HG02840 (cell line): ENCODE results near the gene HSD17B8.
"Not testable (repeated sequence)": the region's sequence is repeated elsewhere in the genome, so short reads cannot be mapped to it uniquely, and the experiment has no call there.

ENCODE experiments used
- ATAC-seq: cut with Tn5 transposase; IDR thresholded peaks from one replicate; pipeline ENCODE4 v1.9.1; 2021; ENCODE audit warnings: mild to moderate bottlenecking, moderate library complexity, moderate number of reproducible peaks; ENCODE audit not compliant: unreplicated experiment, low FRiP score

The HSD17B8 gene

GRCh38 chr6:33204165-33204414, 365 bp upstream of the HSD17B8 start:
- ATAC-seq = no peak

DNA sequence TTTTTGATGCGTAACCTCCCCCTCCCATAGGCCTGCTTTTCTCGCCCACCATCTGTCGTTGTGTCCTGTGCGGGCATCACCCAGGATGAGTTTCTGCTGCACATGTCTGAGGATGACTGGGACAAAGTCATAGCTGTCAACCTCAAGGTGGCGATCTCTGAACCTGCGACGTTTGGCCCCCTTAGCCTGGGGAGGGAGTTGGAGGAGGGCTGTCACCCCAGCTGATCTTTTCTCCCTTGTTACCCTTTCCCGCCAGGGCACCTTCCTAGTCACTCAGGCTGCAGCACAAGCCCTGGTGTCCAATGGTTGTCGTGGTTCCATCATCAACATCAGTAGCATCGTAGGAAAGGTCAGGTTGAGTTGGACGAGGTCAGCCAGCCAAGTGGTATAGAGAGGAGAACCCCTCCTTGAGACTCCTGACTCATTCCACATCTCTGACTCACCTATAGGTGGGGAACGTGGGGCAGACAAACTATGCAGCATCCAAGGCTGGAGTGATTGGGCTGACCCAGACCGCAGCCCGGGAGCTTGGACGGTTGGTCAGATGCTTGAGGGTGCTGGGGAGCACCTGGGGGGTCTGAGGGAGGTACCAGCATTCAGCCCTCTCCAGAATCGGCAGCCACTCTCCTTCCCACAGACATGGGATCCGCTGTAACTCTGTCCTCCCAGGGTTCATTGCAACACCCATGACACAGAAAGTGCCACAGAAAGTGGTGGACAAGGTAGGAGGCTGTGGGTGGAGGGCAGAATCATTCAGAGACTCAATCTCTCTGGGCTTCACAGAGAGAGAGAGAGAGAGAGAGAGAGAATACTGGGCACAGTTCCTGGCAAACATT, 954 bp downstream of the HSD17B8 start:
- no peak for ATAC-seq

DNA sequence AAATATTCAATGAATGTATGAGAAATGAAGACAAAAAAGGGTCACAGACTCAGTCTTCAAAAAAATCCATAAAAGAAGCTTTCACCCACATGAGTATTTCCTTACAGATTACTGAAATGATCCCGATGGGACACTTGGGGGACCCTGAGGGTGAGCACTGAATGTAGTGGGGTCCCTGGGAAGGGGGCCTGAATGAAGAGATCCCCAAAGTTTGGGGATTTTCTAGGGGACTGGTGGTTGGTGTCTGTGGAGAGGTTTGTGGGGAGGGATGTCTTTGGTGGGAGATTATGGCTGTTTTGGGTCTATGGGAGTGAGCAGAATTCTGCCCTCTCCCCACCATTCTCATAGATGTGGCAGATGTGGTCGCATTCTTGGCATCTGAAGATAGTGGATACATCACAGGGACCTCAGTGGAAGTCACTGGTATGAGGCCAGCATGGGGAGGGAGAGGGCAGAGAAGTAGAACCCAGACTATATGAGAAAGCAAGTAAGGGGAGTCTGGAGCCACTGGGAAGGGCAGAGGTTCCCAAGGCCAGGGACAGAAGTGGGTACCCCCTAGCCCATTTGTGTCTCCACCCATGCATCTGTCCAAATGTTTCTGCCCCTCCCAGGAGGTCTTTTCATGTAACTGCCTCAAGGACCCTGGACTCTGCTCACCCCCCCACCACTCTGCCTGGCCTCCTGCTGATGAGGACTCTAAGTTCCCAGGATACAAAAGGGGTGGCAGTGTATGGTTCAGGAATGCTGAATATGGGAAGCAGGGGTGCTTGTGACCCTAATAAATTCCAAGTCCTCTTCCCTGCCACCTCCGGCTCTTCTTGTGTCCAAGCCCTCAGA, 1.8 kb downstream of the HSD17B8 start:
- ATAC-seq = no peak

DNA sequence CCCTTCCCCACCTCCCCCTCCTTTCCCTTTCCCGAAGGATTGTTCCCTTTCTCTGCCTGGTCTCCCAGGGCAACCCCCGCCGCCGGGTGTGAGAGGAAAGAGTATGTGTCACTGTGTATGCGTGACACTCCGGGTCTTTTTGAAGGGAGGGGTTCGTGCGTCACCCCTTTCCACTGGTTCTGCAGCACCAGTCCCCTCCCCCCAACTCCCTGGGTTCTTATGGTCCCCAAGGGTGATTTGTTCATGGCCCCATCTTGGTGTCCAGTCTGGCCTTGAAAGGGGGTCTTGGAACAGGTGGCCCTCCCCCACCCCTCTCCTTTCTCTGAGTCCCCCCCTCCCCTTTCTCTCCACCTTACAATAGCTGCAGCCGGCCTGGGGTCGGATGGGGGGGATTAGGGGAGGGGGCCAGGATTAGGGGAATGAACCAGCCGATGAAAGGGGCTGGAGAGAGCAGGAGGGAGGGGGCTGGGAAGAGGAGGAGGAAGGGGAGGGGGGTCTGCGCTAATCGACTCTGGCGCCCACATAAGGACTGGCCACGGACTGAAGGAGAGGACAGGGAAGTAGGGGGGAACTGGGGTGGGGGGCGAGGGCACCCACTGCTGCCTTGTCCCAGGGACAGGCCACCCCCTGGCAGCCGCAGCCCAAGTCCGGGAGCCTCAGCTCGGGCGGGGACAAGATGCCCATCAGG, 2.6 kb downstream of the HSD17B8 start:
- no peak for ATAC-seq

DNA sequence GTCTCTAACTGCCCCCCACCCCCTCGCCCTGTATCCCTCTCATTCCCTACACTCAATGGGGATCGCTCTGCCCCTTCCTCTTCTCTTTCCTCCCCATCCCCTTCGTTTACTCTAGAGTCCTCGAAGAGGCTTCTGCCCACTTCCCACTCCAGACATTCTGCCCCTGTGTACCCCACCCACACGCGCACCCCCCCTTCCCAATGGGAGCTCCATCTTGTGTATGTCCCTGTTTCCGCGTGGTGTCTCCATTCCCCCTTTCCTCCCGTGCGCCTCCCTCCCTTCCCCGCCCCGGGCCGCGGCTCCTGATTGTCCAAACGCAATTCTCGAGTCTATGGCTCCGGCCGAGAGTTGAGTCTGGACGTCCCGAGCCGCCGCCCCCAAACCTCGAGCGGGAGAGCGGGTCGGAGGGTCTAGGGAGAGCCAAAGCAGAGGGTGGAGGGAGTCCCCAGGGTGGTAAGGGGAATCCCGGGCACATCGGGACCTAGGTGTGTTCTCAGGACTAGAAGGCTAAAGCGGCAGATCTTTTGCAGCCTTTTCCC, 3.2 kb downstream of the HSD17B8 start:
- ATAC-seq = no peak

- peak; percentile 51 for ATAC-seq
Measured at GRCh38 chr6:33208091-33208967, 3.9 kb downstream of the HSD17B8 start, which contains the start of gene RING1. Gene RING1, plus strand, starts transcription at chr6:33208500. Its CDS starts 323 bp downstream, at chr6:33208823.

DNA sequence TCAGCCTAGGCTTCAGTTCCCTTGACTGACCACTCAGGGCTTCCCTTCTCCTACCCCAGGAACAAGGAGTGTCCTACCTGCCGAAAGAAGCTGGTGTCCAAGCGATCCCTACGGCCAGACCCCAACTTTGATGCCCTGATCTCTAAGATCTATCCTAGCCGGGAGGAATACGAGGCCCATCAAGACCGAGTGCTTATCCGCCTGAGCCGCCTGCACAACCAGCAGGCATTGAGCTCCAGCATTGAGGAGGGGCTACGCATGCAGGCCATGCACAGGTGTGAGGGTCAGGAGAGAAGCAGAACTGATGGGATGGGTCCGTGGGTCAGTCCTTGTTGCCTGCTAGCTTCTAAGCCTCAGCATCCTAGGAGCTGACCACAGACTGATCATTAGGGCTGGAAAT, 5.4 kb downstream of the HSD17B8 start:
- no peak for ATAC-seq

DNA sequence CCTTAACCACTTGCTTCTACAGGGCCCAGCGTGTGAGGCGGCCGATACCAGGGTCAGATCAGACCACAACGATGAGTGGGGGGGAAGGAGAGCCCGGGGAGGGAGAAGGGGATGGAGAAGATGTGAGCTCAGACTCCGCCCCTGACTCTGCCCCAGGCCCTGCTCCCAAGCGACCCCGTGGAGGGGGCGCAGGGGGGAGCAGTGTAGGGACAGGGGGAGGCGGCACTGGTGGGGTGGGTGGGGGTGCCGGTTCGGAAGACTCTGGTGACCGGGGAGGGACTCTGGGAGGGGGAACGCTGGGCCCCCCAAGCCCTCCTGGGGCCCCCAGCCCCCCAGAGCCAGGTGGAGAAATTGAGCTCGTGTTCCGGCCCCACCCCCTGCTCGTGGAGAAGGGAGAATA, 6.7 kb downstream of the HSD17B8 start:
- ATAC-seq = no peak

DNA sequence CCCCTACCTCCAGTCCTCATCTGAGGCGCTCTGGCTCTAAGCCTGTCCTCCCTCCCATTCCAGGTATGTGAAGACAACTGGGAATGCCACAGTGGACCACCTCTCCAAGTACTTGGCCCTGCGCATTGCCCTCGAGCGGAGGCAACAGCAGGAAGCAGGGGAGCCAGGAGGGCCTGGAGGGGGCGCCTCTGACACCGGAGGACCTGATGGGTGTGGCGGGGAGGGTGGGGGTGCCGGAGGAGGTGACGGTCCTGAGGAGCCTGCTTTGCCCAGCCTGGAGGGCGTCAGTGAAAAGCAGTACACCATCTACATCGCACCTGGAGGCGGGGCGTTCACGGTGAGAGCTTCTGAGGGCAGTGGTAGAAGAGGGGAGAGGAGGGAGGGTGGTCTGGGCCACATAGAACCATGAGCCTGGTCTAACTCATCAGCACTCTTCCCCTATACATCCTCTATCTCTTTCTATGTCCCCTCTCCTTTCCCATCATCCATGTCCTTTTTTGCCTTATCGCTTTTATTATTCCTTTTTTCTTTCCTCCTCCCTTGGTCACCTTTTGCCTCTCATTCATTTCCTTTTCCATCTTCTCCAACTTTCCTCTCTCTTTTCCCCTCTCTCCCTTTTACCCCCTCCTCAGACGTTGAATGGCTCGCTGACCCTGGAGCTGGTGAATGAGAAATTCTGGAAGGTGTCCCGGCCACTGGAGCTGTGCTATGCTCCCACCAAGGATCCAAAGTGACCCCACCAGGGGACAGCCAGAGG, 7.4 kb downstream of the HSD17B8 start:
- no peak for ATAC-seq

DNA sequence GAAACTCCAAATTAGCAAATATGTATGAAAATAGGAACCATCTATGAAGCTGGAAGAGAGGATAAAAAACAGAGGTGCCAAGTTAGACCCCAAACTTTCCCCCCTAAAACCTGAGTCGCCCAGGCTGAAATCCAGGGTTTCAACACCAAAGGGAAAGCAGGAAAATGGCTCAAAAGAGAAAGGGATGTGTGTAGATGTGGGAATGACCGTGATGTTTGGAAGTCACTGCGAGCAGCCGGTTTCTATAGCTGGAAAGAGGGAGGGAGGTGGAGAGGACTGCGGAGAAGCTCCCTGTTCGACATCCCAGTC, 8.4 kb downstream of the HSD17B8 start:
- ATAC-seq = no peak

GRCh38 chr6:33213166-33213988, 8.9 kb downstream of the HSD17B8 start:
- no peak for ATAC-seq

DNA sequence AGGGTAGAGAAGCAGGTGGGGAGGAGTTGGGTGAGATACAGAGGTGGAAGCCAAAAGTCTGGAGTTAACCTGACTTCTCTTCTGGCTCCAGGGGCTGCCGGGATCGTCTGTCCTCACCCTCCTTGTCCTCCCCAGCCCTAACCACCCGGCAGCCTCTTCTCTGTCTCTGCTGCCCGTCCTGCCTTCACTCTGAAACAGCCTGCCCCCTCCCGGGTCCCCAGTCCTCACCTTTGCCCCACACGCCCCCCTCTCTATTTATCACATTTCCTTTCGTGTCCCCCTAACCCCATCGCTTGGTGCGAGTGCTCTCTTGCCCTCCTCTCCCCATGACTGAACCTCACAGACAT, 9.5 kb downstream of the HSD17B8 start:
- ATAC-seq = no peak

GRCh38 chr6:33215271-33216116, 11.0 kb downstream of the HSD17B8 start:
- no peak for ATAC-seq

DNA sequence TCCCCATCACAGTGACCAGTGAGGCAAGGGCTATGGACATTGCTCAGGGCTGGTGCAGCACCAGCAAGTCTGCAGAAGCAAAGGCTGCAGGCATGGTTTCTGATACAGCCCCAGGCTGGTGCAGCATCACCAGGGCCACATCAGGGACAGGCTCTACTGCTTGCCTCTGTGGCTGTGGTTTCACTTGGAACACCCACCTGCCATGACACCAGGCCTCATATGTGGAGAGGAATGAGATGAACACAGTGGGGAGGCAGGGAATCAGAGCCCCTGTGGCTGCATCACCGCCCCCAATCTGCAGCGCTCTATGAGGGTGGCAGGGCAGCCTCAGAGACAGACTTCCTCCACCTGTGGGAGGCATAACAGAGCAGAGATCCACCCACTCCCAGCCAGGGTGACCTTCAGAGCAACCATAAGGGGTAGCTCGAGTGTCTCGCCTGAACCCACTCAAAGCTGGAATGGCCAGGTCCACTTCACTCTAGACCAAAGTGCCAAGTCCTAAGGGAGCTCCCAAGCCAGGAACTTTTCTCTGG, 11.7 kb downstream of the HSD17B8 start:
- no peak for ATAC-seq

GRCh38 chr6:33217246-33217645, 12.8 kb downstream of the HSD17B8 start:
- ATAC-seq = no peak

- no peak for ATAC-seq
Measured at GRCh38 chr6:33217681-33218080, 13.2 kb downstream of the HSD17B8 start.

GRCh38 chr6:33226503-33227120, 22.2 kb downstream of the HSD17B8 start:
- not testable (repeated sequence) for ATAC-seq
